Measurements from ENCODE around the gene SLCO3A1. TPM values are rescaled to one million over a fixed set of nuclear protein-coding genes. Genes with fewer than 3 reads are reported as not detected.

SLCO3A1 gene
- total and polyA plus RNA-seq, 4 donors, result 1.6 to 3.6 (median 2.4) TPM

- TF ChIP-seq, protein P1, sequence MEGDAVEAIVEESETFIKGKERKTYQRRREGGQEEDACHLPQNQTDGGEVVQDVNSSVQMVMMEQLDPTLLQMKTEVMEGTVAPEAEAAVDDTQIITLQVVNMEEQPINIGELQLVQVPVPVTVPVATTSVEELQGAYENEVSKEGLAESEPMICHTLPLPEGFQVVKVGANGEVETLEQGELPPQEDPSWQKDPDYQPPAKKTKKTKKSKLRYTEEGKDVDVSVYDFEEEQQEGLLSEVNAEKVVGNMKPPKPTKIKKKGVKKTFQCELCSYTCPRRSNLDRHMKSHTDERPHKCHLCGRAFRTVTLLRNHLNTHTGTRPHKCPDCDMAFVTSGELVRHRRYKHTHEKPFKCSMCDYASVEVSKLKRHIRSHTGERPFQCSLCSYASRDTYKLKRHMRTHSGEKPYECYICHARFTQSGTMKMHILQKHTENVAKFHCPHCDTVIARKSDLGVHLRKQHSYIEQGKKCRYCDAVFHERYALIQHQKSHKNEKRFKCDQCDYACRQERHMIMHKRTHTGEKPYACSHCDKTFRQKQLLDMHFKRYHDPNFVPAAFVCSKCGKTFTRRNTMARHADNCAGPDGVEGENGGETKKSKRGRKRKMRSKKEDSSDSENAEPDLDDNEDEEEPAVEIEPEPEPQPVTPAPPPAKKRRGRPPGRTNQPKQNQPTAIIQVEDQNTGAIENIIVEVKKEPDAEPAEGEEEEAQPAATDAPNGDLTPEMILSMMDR (IDR thresholded peaks at IDR 0.05; ENCODE audit: low read depth, low read length, missing input control), result no peak
- TF ChIP-seq RAD21 (IDR thresholded peaks at IDR 0.05) (no peak), GABPA (IDR thresholded peaks at IDR 0.05 in 1 of 2, conservative IDR thresholded peaks at IDR 0.05 in 1 of 2) (no peak), FOXA1 (IDR thresholded peaks at IDR 0.05) (no peak), YY1 (IDR thresholded peaks at IDR 0.05) (no peak), JUND (IDR thresholded peaks at IDR 0.05) (no peak), HNF4G (IDR thresholded peaks at IDR 0.05) (no peak), SP1 (IDR thresholded peaks at IDR 0.05) (no peak), FOXA2 (IDR thresholded peaks at IDR 0.05) (no peak), HNF4A (conservative IDR thresholded peaks at IDR 0.05) (no peak), EGR1 (IDR thresholded peaks at IDR 0.05; ENCODE audit: low read depth in 2 of 2) (no peak)
Measured at GRCh38 chr15:91919014-91919534, 65.6 kb downstream of the SLCO3A1 start (continued).

DNA sequence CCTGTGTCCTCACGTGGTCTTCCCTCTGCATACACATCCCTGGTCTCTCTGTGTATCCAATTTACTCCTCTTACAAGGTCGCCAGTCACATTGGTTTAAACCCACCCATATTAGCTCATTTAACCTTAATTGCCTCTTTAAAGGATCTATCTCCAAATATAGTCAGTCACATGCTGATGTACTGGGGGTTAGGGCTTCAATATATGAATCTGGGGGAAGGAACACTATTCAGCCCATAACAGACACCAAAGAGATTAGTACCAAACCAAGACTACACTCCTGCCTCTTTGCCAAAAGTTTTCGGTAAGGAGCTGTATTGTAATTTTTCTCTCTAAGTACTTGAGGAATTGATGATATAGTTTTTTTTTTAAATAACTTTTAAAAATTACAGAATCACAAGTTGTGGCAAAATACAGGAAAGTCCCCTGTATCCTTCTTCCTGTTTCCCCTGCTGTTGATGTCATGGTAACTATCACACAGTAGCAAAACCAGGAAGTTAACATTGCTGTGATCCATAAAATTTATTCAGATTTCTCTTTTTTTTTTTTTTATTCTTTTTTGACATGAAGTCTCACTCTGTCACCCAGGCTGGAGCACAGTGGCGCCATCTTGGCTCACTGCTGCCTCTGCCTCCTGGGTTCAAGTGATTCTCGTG lies 67.8 kb downstream of the SLCO3A1 start:
- Histone ChIP-seq H3K4me3 (ENCODE audit: low read depth in 1 of 3, low read length in 3 of 3) (no peak overlapping the region), H3K9me3 (ENCODE audit: control insufficient read depth in 4 of 4, low read length in 3 of 4) (no peaks in the 10 kb centered on the region), H3K36me3 (ENCODE audit: control insufficient read depth in 4 of 4, insufficient read depth in 3 of 4, low read depth in 1 of 4, low read length in 3 of 4) (no peaks in the 10 kb centered on the region), H3K27me3 (ENCODE audit: control insufficient read depth in 4 of 4, insufficient read depth in 4 of 4, low read length in 3 of 4) (no peaks in the 10 kb centered on the region), H3K27ac (ENCODE audit: low read depth in 1 of 2, low read length in 2 of 2) (peak overlapping the region; percentile 61 to 66), H3K4me1 (ENCODE audit: control insufficient read depth in 4 of 4, insufficient read depth in 4 of 4, low read length in 3 of 4) (peaks cover 0 to 1% (median 0%) of the 10 kb centered on the region in 4 donors), H3K9ac (ENCODE audit: low read depth in 1 of 2, low read length in 2 of 2) (no peak overlapping the region)
- no peak for TF ChIP-seq NR2F2 (IDR thresholded peaks at IDR 0.05)
- TF ChIP-seq YY1 (IDR thresholded peaks at IDR 0.05), result no peak
- TF ChIP-seq JUND (IDR thresholded peaks at IDR 0.05), result no peak
- TF ChIP-seq ZBTB33 (IDR thresholded peaks at IDR 0.05), result no peak
- TF ChIP-seq FOXA1 (IDR thresholded peaks at IDR 0.05), result no peak
- TF ChIP-seq GABPA (IDR thresholded peaks at IDR 0.05 in 1 of 2, conservative IDR thresholded peaks at IDR 0.05 in 1 of 2), result no peak
- no peak for TF ChIP-seq REST (IDR thresholded peaks at IDR 0.05)
- no peak for TF ChIP-seq RXRA (IDR thresholded peaks at IDR 0.05)
- TF ChIP-seq TAF1 (conservative IDR thresholded peaks at IDR 0.05), result no peak
- TF ChIP-seq, protein P2, sequence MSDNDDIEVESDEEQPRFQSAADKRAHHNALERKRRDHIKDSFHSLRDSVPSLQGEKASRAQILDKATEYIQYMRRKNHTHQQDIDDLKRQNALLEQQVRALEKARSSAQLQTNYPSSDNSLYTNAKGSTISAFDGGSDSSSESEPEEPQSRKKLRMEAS (IDR thresholded peaks at IDR 0.05), result no peak
- TF ChIP-seq FOXA2 (IDR thresholded peaks at IDR 0.05), result no peak
- TF ChIP-seq, protein P1 (IDR thresholded peaks at IDR 0.05; ENCODE audit: low read depth, low read length, missing input control), result no peak
- TF ChIP-seq EGR1 (IDR thresholded peaks at IDR 0.05; ENCODE audit: low read depth in 2 of 2), result no peak
- no peak for TF ChIP-seq HNF4G (IDR thresholded peaks at IDR 0.05)
- TF ChIP-seq SP1 (IDR thresholded peaks at IDR 0.05), result no peak
- no peak for TF ChIP-seq RAD21 (IDR thresholded peaks at IDR 0.05)
- TF ChIP-seq ATF3 (IDR thresholded peaks at IDR 0.05), result no peak
- TF ChIP-seq HNF4A (conservative IDR thresholded peaks at IDR 0.05), result no peak
- WGBS, result 65% methylated on average over 5 of the region's 5 CpGs
- no peak for DNase-seq (ENCODE audit: low spot score)
